Epithelial cell of proximal tubule (primary cell): ENCODE measurements around the gene DNTT. TPM values are rescaled to one million over a fixed set of nuclear protein-coding genes. Genes with fewer than 3 reads are reported as not detected.

Experiments used
- DNase-seq: peaks from one replicate; pipeline ENCODE4 v3.0.0-alpha.2; 2011; ENCODE audit warnings: low read depth
- H3K4me3 ChIP-seq: 2 replicates; pipeline ENCODE4 v1.5.1; 2011; ENCODE audit warnings: low read depth, mild to moderate bottlenecking, low read length
- total RNA-seq: library from RNA; depleted of rRNA; stranded (reverse); fragments of >200 nt; gene quantifications from 2 replicates; pipeline ENCODE4 v1.2.3, GENCODE V29; 2015
- TF ChIP-seq, protein P1 (sequence below): conservative IDR thresholded peaks from 2 replicates; pipeline ENCODE4 v1.5.1; 2012; ENCODE audit warnings: low read depth, mild to moderate bottlenecking, low read length

The DNTT gene
- not detected in 2 replicates for total RNA-seq

DNA sequence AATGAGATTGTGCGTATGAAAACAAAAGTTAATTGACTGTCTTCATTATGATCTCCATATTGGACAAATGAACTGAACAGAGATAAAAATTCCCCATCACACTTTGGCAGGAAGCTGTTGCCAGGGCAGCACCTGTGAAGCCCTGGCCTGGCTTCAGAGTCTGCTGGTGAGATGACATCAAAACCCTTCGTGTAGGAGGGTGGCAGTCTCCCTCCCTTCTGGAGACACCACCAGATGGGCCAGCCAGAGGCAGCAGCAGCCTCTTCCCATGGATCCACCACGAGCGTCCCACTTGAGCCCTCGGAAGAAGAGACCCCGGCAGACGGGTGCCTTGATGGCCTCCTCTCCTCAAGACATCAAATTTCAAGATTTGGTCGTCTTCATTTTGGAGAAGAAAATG, at the start of gene DNTT:
Gene DNTT (plus strand): TSS at position 205 of the 400 bp plus-strand sequence. CDS start 64 bp downstream, at position 269.
- DNase-seq, result no peak
- TF ChIP-seq, protein P1, sequence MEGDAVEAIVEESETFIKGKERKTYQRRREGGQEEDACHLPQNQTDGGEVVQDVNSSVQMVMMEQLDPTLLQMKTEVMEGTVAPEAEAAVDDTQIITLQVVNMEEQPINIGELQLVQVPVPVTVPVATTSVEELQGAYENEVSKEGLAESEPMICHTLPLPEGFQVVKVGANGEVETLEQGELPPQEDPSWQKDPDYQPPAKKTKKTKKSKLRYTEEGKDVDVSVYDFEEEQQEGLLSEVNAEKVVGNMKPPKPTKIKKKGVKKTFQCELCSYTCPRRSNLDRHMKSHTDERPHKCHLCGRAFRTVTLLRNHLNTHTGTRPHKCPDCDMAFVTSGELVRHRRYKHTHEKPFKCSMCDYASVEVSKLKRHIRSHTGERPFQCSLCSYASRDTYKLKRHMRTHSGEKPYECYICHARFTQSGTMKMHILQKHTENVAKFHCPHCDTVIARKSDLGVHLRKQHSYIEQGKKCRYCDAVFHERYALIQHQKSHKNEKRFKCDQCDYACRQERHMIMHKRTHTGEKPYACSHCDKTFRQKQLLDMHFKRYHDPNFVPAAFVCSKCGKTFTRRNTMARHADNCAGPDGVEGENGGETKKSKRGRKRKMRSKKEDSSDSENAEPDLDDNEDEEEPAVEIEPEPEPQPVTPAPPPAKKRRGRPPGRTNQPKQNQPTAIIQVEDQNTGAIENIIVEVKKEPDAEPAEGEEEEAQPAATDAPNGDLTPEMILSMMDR, result no peak
- no peak within 1 kb of the TSS for H3K4me3 ChIP-seq

DNA sequence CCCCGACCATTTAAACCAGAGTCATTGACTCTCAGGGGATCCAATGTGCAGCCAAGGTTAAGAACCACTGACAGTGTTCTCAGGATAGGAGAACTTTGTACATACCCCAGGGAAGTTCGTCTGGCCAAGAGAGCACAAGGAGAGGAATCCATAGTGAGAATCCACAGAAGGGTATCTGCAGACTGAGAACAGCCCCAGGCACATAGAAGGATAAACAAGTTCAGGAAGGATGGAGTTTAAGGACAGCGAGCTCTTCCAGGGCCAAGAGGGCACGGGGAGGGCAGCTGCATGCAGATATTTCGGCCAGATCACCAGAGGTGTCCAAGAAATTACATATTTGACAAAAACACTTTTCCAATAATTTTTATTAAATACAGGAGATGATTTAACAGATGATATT, 49.3 kb upstream of the DNTT start:
- DNase-seq, result no peak
- TF ChIP-seq, protein P1, result no peak
- no peak overlapping the region for H3K4me3 ChIP-seq

DNA sequence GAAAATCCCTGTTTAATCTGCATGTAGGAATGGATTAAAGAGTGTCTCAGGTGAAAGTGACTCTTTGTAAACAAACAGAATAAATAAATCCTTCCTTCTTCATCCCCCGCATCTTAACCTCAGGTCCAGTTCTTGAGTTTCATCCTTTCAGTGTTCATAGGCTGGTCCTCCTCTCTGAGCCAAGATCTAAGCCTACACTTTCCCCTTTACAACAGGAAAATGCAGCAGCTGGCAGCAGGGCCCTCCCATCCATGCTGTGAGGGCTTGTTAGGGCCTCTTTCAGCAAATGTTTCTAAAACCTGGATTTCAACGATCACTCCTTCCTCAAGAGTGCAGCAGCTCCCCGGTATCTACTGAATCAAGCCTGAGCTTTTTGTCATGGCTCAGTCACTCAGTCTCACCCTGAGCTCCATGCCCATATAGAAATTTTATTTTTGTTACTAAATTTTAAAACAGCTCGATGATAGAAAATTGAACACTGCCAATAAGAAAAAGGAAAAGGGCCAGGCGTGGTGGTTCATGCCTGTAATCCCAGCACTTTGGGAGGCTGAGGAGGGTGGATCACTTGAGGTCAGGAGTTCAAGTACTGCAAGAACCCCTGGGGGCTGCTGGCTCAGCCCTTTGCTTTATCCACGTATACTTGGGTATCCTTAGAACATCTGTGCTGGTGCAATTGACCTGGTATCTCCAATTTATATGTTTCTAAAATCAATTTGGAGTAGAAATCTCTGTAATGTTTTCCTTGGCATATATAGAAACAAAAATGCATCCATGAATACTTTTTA, 48.5 kb upstream of the DNTT start:
- H3K4me3 ChIP-seq, result no peak overlapping the region
- TF ChIP-seq, protein P1, result no peak
- DNase-seq, result no peak

DNA sequence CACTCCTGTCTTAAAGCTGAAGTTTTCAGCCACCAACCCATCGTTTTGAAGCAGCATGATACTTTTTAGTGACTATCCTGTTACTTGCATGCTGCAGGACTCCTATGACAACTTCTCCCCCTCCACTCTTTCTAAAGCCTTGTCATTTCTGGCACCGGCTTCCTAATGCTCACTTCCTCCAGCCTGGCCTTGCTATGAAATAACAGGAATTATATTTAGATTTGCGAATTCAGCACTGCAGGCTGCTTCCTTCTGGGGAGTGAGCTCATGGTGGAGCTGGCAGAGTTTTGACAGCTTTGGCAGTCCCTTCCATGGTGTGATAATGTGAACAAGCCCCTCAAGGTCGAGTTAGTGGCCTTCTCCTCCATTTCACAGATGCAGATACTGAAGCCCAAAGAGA, 46.3 kb upstream of the DNTT start:
- H3K4me3 ChIP-seq, result no peak overlapping the region
- TF ChIP-seq, protein P1, result no peak
- no peak for DNase-seq

DNA sequence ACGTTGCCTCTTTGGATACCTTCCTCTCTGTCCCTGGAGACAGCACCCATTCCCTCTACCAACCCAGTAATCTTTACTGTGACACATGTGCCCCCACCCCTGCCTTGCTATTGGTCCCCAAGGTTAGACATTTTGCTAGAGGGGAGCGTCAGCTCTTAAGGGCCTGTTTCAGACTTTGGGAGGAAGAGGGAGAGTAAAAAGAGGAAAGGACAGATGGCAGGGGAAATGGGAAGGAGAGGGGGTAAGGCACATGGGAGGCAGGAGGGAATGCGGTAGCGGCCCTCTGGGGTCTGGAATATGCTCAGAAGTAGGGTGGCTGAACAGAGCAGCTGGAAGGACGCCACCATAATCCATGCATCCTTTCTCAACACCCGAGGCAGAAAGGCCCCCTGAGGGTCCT, 45.1 kb upstream of the DNTT start:
- H3K4me3 ChIP-seq, result no peak overlapping the region
- TF ChIP-seq, protein P1, result no peak
- DNase-seq, result no peak

DNA sequence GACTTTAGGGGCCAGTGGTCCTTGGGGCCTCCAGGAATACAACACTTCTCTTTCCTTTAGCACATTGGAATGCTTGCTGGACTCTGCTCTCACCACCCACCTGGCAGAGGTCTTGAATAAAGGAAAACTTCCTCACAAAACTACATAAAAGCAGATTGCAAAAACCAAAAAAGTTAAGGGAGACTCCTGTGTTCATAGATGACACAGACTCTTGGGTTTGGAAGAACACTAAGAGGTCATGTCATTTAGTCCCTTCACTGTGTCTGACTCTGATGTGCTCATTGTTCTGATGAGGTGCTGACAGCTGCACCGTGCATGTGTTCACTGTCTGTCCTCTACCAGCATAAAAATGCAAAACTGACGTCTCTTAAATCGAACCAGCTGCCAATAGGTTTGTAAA, 44.2 kb upstream of the DNTT start:
- H3K4me3 ChIP-seq, result no peak overlapping the region
- no peak for DNase-seq
- TF ChIP-seq, protein P1, result no peak

DNA sequence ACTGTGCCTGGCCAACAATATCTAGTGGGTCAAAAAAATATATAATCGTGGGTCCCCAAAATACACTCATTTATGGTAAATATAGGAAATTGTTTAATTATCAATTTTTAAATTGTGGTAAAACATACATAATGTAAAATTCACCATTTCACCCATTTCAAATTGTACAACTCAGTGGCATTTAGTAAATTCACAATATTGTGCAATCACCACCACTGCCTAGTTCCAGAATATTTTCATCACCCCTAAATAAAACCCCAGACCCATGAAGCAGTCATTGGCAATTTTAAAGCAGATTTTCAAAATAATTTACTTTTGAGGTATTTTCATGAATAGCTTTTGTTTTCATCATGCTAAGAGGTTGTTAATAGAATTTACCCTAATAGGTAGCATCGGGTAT, 43.1 kb upstream of the DNTT start:
- TF ChIP-seq, protein P1, result no peak
- no peak for DNase-seq
- no peak overlapping the region for H3K4me3 ChIP-seq
